ENCODE measurements around the gene PAIP2.

Gene PAIP2

DNA sequence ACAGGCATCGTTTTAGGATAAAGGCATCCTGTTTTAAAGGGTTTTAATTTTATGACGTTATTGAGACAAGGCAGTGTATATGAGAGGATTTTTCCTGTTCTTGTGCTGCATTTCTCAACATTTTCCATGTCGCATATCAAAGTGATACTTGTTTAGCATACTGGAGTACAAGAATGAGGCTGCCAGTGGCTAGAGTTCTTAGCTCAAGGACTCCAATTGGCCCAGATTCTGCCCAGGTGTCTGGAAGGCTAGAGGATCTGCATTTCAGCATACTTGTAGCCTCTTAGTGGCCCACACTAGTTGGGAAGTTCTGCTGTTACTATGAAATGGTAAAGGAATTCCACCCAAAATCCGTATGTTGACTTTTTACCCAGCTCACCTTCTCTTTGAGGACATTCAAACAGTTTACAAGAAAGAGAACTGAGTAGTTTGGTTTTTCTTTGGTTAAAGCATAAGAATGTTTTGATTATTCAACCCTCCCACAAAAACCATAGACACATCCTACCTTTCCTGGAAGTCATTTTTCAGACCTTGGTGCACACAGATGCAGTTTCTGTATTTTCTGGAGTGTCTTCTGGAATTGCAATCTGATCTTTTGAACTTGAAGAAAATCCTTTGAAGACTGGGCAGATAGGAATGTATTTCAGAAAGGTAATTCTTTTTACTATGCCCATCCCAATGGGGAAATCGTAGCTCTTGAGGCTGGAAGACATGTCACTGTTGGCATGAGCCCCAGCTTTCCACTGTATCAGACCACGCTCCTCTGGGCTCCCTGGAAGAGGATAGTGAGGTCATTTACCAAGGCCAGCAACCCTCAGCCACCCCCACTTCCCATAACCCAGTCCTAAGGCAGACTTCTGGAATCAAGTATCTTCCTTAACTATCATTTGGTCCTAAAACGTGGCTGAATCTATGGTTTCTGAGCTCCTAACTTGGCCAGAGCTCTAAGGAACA, 30.1 kb downstream of the PAIP2 start:
- DNase-seq (ENCODE audit: low read depth): no peak
- no peak overlapping the region for H3K4me3 ChIP-seq (ENCODE audit: low read depth, low read length)
- TF ChIP-seq POLR2A (IDR thresholded peaks at IDR 0.05; ENCODE audit: extremely low read depth, insufficient read length): no peak

DNA sequence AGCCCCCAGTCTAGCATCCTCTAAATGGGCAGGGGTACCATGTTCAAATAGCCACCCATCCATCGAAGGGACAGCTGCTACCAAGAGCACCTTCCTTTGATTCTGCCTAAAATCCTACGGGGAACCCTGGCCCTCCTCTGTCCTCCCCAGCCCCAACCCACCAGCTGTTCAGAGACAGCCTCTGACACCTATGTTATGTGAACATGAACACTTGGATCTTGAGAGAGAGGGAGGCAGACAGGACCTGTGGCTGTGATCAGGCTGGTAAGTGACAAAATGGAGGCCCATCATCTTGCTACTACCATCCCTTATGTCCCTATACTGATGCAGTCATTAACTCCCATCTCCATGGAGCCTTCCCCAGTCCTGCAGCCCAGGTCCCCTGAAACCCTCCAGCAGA, 33.3 kb downstream of the PAIP2 start:
- TF ChIP-seq, protein P1, sequence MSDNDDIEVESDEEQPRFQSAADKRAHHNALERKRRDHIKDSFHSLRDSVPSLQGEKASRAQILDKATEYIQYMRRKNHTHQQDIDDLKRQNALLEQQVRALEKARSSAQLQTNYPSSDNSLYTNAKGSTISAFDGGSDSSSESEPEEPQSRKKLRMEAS (IDR thresholded peaks at IDR 0.05; ENCODE audit: low read depth, low read length): no peak
- TF ChIP-seq, protein P2, sequence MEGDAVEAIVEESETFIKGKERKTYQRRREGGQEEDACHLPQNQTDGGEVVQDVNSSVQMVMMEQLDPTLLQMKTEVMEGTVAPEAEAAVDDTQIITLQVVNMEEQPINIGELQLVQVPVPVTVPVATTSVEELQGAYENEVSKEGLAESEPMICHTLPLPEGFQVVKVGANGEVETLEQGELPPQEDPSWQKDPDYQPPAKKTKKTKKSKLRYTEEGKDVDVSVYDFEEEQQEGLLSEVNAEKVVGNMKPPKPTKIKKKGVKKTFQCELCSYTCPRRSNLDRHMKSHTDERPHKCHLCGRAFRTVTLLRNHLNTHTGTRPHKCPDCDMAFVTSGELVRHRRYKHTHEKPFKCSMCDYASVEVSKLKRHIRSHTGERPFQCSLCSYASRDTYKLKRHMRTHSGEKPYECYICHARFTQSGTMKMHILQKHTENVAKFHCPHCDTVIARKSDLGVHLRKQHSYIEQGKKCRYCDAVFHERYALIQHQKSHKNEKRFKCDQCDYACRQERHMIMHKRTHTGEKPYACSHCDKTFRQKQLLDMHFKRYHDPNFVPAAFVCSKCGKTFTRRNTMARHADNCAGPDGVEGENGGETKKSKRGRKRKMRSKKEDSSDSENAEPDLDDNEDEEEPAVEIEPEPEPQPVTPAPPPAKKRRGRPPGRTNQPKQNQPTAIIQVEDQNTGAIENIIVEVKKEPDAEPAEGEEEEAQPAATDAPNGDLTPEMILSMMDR (IDR thresholded peaks at IDR 0.05; ENCODE audit: low read depth, low read length): no peak
- TF ChIP-seq MYC (IDR thresholded peaks at IDR 0.05; ENCODE audit: low read depth, low read length): no peak
- TF ChIP-seq POLR2A (IDR thresholded peaks at IDR 0.05; ENCODE audit: extremely low read depth, insufficient read length): no peak
- no peak overlapping the region for H3K4me3 ChIP-seq (ENCODE audit: low read depth, low read length)

DNA sequence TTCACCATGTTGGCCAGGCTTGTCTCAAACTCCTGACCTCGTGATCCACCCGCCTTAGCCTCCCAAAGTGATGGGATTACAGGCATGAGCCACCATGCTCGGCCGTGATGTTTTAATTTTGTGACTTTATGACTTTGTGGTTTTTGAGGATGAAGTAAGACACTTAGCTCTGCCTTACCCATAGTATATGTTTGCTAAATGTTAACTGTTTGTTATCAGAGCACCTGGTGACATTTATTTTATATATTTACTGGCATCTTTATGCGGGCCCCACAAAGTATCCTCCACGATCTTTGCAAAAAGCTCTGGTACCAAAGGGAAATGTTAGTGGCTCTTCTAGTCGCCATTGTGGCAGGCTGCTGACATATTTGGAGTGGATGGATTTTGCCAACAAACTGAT, 34.7 kb downstream of the PAIP2 start:
- H3K4me3 ChIP-seq (ENCODE audit: low read depth, low read length): no peak overlapping the region
- DNase-seq (ENCODE audit: low read depth): no peak
- no peak for TF ChIP-seq POLR2A (IDR thresholded peaks at IDR 0.05; ENCODE audit: extremely low read depth, insufficient read length)
- TF ChIP-seq, protein P2 (IDR thresholded peaks at IDR 0.05; ENCODE audit: low read depth, low read length): no peak
- TF ChIP-seq MYC (IDR thresholded peaks at IDR 0.05; ENCODE audit: low read depth, low read length): no peak
- TF ChIP-seq, protein P1 (IDR thresholded peaks at IDR 0.05; ENCODE audit: low read depth, low read length): no peak

More for the DNA sequence above, 33.3 kb downstream of the PAIP2 start:
- DNase-seq (ENCODE audit: low read depth): no peak

DNA sequence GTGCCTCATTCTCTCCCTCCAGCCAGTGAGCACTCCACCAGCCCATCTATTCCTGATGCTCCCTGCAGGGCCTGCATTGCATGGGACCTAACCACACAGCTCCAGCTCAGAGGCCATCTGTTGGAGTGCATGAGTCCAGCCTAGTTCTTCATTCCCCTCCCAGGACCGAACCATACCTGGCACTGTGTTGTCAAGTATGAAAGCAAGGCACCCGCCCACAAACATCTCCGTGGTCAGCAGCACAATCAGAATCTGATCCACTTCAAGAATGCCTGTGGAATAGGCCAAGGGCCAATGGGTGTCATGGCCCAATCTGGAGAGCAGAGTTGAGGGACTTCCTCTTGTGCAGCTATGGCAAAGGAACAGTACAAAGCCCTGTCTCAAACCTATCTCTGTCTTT, 35.6 kb downstream of the PAIP2 start:
- no peak for DNase-seq (ENCODE audit: low read depth)
- TF ChIP-seq, protein P1 (IDR thresholded peaks at IDR 0.05; ENCODE audit: low read depth, low read length): no peak
- TF ChIP-seq MYC (IDR thresholded peaks at IDR 0.05; ENCODE audit: low read depth, low read length): no peak
- TF ChIP-seq POLR2A (IDR thresholded peaks at IDR 0.05; ENCODE audit: extremely low read depth, insufficient read length): no peak
- TF ChIP-seq, protein P2 (IDR thresholded peaks at IDR 0.05; ENCODE audit: low read depth, low read length): no peak
- no peak overlapping the region for H3K4me3 ChIP-seq (ENCODE audit: low read depth, low read length)

DNA sequence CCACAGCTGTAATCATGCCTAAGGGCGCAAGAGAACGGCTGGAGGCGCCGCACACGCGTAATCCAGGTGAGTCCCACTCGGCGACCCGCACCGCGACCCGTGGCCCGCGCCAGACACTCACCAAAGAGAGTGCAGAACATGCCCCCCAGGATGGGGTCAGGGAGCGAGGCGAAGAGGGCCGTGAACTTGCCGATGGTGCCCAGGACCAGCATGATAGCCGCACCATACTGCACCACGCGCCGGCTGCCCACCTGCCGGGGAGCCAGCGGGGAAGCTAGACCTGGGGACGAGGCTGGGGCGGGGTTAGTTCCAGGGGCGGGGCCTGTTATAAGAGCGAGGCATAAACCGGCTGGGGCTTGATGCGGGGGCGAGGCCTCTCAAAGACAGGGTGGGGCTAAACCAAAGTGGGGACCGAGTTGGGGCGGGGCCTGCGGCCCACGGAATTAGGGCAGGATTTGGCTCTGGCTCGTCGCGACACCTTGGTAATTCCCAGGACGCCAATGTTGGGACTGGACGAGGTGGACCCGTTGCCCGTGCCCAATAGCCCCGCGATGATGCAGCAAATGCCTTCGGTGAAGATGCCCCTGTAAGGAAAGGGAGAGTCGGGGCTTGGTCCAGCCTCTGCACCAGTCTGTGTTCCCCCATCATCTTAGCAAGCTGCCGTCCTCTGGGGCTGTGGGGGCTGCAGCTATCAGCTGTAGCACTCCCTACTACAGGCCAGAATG, 36.6 kb downstream of the PAIP2 start:
- no peak for TF ChIP-seq POLR2A (IDR thresholded peaks at IDR 0.05; ENCODE audit: extremely low read depth, insufficient read length)
- TF ChIP-seq, protein P2 (IDR thresholded peaks at IDR 0.05; ENCODE audit: low read depth, low read length): no peak
- TF ChIP-seq, protein P1 (IDR thresholded peaks at IDR 0.05; ENCODE audit: low read depth, low read length): no peak
- TF ChIP-seq MYC (IDR thresholded peaks at IDR 0.05; ENCODE audit: low read depth, low read length): no peak
- H3K4me3 ChIP-seq (ENCODE audit: low read depth, low read length): no peak overlapping the region
- DNase-seq (ENCODE audit: low read depth): no peak

DNA sequence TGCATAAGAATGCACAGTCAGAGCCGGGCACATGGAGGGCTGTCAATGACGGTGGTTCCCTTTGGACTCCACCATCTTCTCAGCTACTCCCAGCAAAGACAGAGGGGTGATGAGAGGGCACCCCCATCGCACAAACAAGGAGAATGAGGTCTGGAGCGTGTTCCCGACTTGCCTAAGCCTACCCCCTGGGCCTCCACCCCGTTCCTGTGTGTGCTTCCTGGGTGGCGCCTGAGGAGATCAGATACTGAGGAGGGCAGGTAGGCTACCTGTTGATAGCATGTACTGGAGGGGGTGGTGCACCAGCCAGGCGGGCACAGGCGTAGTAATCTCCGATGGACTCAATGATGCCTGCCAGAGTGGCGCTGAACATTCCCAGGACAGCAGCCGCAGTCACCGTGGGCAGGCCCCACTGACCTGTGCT, 37.3 kb downstream of the PAIP2 start:
- no peak overlapping the region for H3K4me3 ChIP-seq (ENCODE audit: low read depth, low read length)
- TF ChIP-seq, protein P1 (IDR thresholded peaks at IDR 0.05; ENCODE audit: low read depth, low read length): no peak
- TF ChIP-seq POLR2A (IDR thresholded peaks at IDR 0.05; ENCODE audit: extremely low read depth, insufficient read length) (no peak), MYC (IDR thresholded peaks at IDR 0.05; ENCODE audit: low read depth, low read length) (no peak)
- no peak for DNase-seq (ENCODE audit: low read depth)
